K562 (cell line): ENCODE measurements around the gene BST1. TPM values are rescaled to one million over a fixed set of nuclear protein-coding genes. Genes with fewer than 3 reads are reported as not detected.

Source experiments
- ATAC-seq: fragments of 200-7000 bp; cut with Tn5 transposase; 3 replicates; pipeline ENCODE4 v1.9.1; 2020; ENCODE audit warnings: moderate library complexity
- BruUV-seq: library from RNA; stranded (reverse); fragments of 400-500 nt; replicated peaks from 2 replicates; lab custom pipeline; 2021; lab: Mats Ljungman, UMichigan
- CTCF ChIA-PET: fragments of 300-600 bp; formaldehyde crosslinking; extraction: SDS; loops from one replicate; lab custom pipeline; 2021; ENCODE audit warnings: low intra/inter-chr PET ratio; lab: Yijun Ruan, JAX
- POLR2A ChIA-PET: fragments of 300-600, 350-650 bp; sonication (Branson Sonifier 250); formaldehyde crosslinking; extraction: SDS; loops from one replicate; lab custom pipeline; 2021; ENCODE audit warnings: antibody characterized with exemption, inconsistent platforms; lab: Yijun Ruan, JAX
- DNase-seq, 4 experiments: peaks; one replicate each; pipeline versions ENCODE4 v3.0.0 to v3.0.0-alpha.2; 2011 to 2018; ENCODE audit warnings: low spot score in 3 of 4, mixed read lengths in 3 of 4; ENCODE audit errors: extremely low read depth in 1 of 4
- FAIRE-seq: peaks from 2 replicates; lab custom pipeline; 2011; peaks lifted over from hg19 to GRCh38; lab: Jason Lieb, UNC
- H2AFZ ChIP-seq: 2 replicates; pipeline ENCODE4 v1.6.0; 2011; ENCODE audit warnings: low read depth, low read length, control low read depth, inconsistent platforms
- H3K27ac ChIP-seq: fragments of 200-600 bp; 3 replicates; pipeline ENCODE4 v1.8.0; 2011; ENCODE audit warnings: low read depth, mild to moderate bottlenecking, control low read depth, inconsistent platforms, low read length, moderate library complexity, mixed read lengths; ENCODE audit errors: extremely low read depth
- H3K27me3 ChIP-seq, 2 experiments: fragments of 300-600 bp in 1 of 2; 2 replicates in 1 of 2; 3 replicates in 1 of 2; pipeline versions ENCODE4 v1.6.0 to v1.8.0; 2011; ENCODE audit warnings: inconsistent platforms in 2 of 2, low read length in 2 of 2, mild to moderate bottlenecking in 1 of 2, mixed read lengths in 1 of 2, moderate library complexity in 1 of 2; ENCODE audit not compliant: control insufficient read depth in 2 of 2, insufficient read depth in 2 of 2
- H3K36me3 ChIP-seq: fragments of 300-600 bp; 3 replicates; pipeline ENCODE4 v1.8.0; 2011; ENCODE audit warnings: mild to moderate bottlenecking, low read length, inconsistent platforms; ENCODE audit not compliant: control insufficient read depth, insufficient read depth
- H3K4me1 ChIP-seq, 2 experiments: fragments of 200-600 bp in 1 of 2; replicated peaks in 1 of 2; 2 replicates in 1 of 2; 3 replicates in 1 of 2; pipeline versions ENCODE4 v1.5.1 to v1.8.0; 2011; ENCODE audit warnings: inconsistent platforms in 2 of 2, low read length in 2 of 2, mild to moderate bottlenecking in 1 of 2, mixed read lengths in 1 of 2, moderate library complexity in 1 of 2; ENCODE audit not compliant: control insufficient read depth in 2 of 2, insufficient read depth in 2 of 2
- H3K4me2 ChIP-seq: 2 replicates; pipeline ENCODE4 v1.6.1; 2011; ENCODE audit warnings: low read length, control low read depth, inconsistent platforms, mixed read lengths; ENCODE audit not compliant: insufficient read depth
- H3K4me3 ChIP-seq: fragments of 200-600 bp; sonication (generic), shearing (Covaris generic); 2 replicates; pipeline ENCODE4 v1.5.1; 2016; ENCODE audit warnings: control low read depth, inconsistent platforms
- H3K79me2 ChIP-seq: fragments of 200-600 bp; 3 replicates; pipeline ENCODE4 v1.8.0; 2011; ENCODE audit warnings: low read length, inconsistent platforms; ENCODE audit not compliant: control insufficient read depth, insufficient read depth
- H3K9ac ChIP-seq, 2 experiments: 2 replicates each; pipeline versions ENCODE4 v1.6.0 to v1.6.1; 2011; ENCODE audit warnings: low read depth in 2 of 2, low read length in 2 of 2, control low read depth in 1 of 2, inconsistent platforms in 1 of 2, mild to moderate bottlenecking in 1 of 2, mixed read lengths in 1 of 2; ENCODE audit not compliant: insufficient read depth in 1 of 2
- H3K9me1 ChIP-seq: one replicate; pipeline ENCODE4 v1.6.0; 2011; ENCODE audit warnings: inconsistent platforms, mild to moderate bottlenecking, low read length, moderate library complexity; ENCODE audit not compliant: control insufficient read depth, insufficient read depth
- H3K9me3 ChIP-seq: replicated peaks from 2 replicates; pipeline ENCODE4 v1.5.1; 2011; ENCODE audit warnings: low read depth, low read length, inconsistent platforms; ENCODE audit not compliant: control insufficient read depth, insufficient read depth
- H4K20me1 ChIP-seq: replicated peaks from 2 replicates; pipeline ENCODE4 v1.6.1; 2011; ENCODE audit warnings: low read length, inconsistent platforms, mixed read lengths; ENCODE audit not compliant: control insufficient read depth, insufficient read depth
- CEBPB ChIP-seq: fragments of 450-650 bp; IDR thresholded peaks from 2 replicates; pipeline ENCODE4 v1.6.1; 2016; ENCODE audit warnings: missing genetic modification characterization, missing compliant biosample characterization
- CEBPG ChIP-seq, 3 experiments: fragments of 200-800 bp in 1 of 3; sonication (Bioruptor generic) in 1 of 3; sonication (generic) in 1 of 3; formaldehyde crosslinking in 1 of 3; IDR thresholded peaks in 2 of 3; conservative IDR thresholded peaks in 1 of 3; 2 replicates each; pipeline versions ENCODE4 v1.6.1 to v1.8.0; 2016 to 2022; ENCODE audit warnings: missing compliant biosample characterization in 2 of 3, missing genetic modification characterization in 2 of 3, mild to moderate bottlenecking in 1 of 3, missing genetic modification reagents in 1 of 3
- SOX6 ChIP-seq: fragments of 450-650 bp; IDR thresholded peaks from 2 replicates; pipeline ENCODE4 v1.6.1; 2014; ENCODE audit warnings: mild to moderate bottlenecking
- TFE3 ChIP-seq: fragments of 450-650 bp; formaldehyde crosslinking; IDR thresholded peaks from 2 replicates; pipeline ENCODE4 v1.4.0; 2020; ENCODE audit warnings: mild to moderate bottlenecking, mixed read lengths
- WGBS: fragments of 100-300 bp; shearing (Covaris generic); methylation state at CpG from one replicate; pipeline ENCODE4 v1.1.6; 2016; ENCODE audit warnings: low coverage, mixed read lengths; ENCODE audit not compliant: insufficient coverage; ENCODE audit errors: missing lambda C conversion rate; 5-methylcytosine and 5-hydroxymethylcytosine counted together
- in situ Hi-C: fragments of 300-500 bp; cut with MboI; formaldehyde crosslinking; loops from 4 replicates; pipeline ENCODE4 v1.15.0; 2018; ENCODE audit warnings: inconsistent platforms, mixed read lengths
- intact Hi-C: fragments of 100-400 bp; cut with micrococcal nuclease; formaldehyde crosslinking; loops from 2 replicates; pipeline ENCODE4 v1.14.2; 2022
- polyA plus RNA-seq, 8 experiments: library from polyadenylated mRNA; depleted of rRNA in 4 of 8; stranded (reverse) in 5 of 8; unstranded in 3 of 8; fragments of >200 nt; fragmentation: Nextera tagmentation in 2 of 8; fragmentation: Illumina TruSeq in 1 of 8; extraction: Ambion mirVana in 2 of 8; extraction: Trizol in 1 of 8; gene quantifications; 2 replicates each; pipeline versions ENCODE4 v1.2.1 to v1.2.3, GENCODE V29; 2011 to 2014; ENCODE audit warnings: inconsistent platforms in 1 of 8, missing spikeins in 1 of 8
- total RNA-seq, 7 experiments: library from RNA; depleted of rRNA in 6 of 7; stranded (reverse); fragments of >200 nt in 6 of 7; fragmentation: Illumina TruSeq in 2 of 7; extraction: Trizol in 2 of 7; gene quantifications; 2 replicates each; pipeline versions ENCODE4 v1.2.1 to v1.2.3, GENCODE V29; 2011 to 2021; ENCODE audit warnings: low replicate concordance in 1 of 7

The BST1 gene
- total and polyA plus RNA-seq, 9 of the 15 experiments (the other 6 are each of a cell fraction or from before 2014, with no cell fraction given), result 0.04 to 0.38 (median 0.07) TPM; not detected in 6

- no peaks in the 10 kb centered on the region for H4K20me1 ChIP-seq
- 6% methylated on average over 6 of the region's 6 CpGs for WGBS
- POLR2A ChIA-PET, result interaction anchor here (0.5 to 2.2 kb wide), 9 partner anchors 19 to 521 kb away, joined by 3 to 9 read pairs (median 4); no protein-coding TSS in a partner anchor
- no peak for FAIRE-seq
- peak overlapping the region; percentile 67 for H3K4me3 ChIP-seq
- BruUV-seq, result no TSS peak
- CTCF ChIA-PET, result no interaction called here
- intact Hi-C loops, result loop anchor here (10.0 kb wide), 1 partner anchor 542 kb away; the partner anchor contains the start of gene TAPT1
- H3K79me2 ChIP-seq, result peaks cover 74% of the 10 kb centered on the region
- in situ Hi-C loops, result no loop called here
- peak overlapping the region; percentile 87 for H3K27ac ChIP-seq
- peaks cover 39% of the 10 kb centered on the region for H3K36me3 ChIP-seq
- TF ChIP-seq TFE3 (CRISPR knock-in tag) (peak; percentile 20; the same call in 1 of the 2 replicates), SOX6 (no peak), CEBPB (tag) (peak; percentile 41; the same call in 1 of the 2 replicates), CEBPG (CRISPR knock-in tag; IDR thresholded peaks at IDR 0.05) (no peak), CEBPG (tag; conservative IDR thresholded peaks at IDR 0.05 in 1 of 2, IDR thresholded peaks at IDR 0.05 in 1 of 2) (peak; percentile 17 to 34; a peak in 1 of 4 replicates)
- H3K4me2 ChIP-seq, result peak overlapping the region; percentile 93
- peaks cover 4 to 9% of the 10 kb centered on the region in 2 experiments; a peak in 4 of 5 replicates for H3K4me1 ChIP-seq
- H3K9me1 ChIP-seq, result no peaks in the 10 kb centered on the region
- no peak; the same call in 2 of the 3 replicates for ATAC-seq
- no peaks in the 10 kb centered on the region for H3K27me3 ChIP-seq
- H3K9ac ChIP-seq, result peak overlapping the region; percentile 91 to 96
- peak overlapping the region; percentile 92 for H2AFZ ChIP-seq
- no peaks in the 10 kb centered on the region for H3K9me3 ChIP-seq
- no peak for DNase-seq
These were observed 20.4 kb upstream of the BST1 start for GRCh38 chr4:15682242-15683142.
